HEK293T (cell line): ENCODE data around the gene LMAN1.

Experiments
- CTBP1 ChIP-seq: fragments of 450-650 bp; IDR thresholded peaks from 2 replicates; pipeline ENCODE4 v1.6.1; 2016; ENCODE audit warnings: borderline replicate concordance
- FOXM1 ChIP-seq: fragments of 450-650 bp; IDR thresholded peaks from 2 replicates; pipeline ENCODE4 v1.6.1; 2017; ENCODE audit warnings: mild to moderate bottlenecking, borderline replicate concordance
- LEF1 ChIP-seq: fragments of 450-650 bp; IDR thresholded peaks from 2 replicates; pipeline ENCODE4 v1.6.1; 2017; ENCODE audit warnings: mild to moderate bottlenecking, borderline replicate concordance

DNA sequence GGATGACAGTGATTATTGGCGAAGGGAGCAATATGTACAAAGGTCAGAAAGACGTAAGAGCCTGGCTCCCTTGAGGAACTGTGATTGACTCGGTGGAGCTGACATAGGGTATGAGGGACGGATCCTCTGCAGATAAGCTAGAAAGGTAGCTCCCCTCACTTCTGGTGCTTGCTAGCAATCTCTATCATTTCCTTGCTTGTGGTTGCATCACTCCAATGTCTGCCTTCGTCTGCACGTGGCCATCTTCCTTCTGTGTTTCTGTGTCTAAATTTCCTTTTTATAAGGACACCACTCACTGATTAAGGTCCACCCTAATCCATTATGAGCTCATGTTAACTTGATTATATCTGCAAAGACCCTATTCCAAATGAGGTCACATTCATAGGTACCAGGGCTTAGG, 22.9 kb upstream of the LMAN1 start:
- no peak for TF ChIP-seq FOXM1
- TF ChIP-seq CTBP1 = no peak
- no peak for TF ChIP-seq LEF1
